ENCODE measurements around the gene GRIK3. TPM values are rescaled to one million over a fixed set of nuclear protein-coding genes. Genes with fewer than 3 reads are reported as not detected.

The GRIK3 gene
- polyA plus RNA-seq, 2 of the 4 experiments (the other 2 are of a cell fraction), result not detected

DNA sequence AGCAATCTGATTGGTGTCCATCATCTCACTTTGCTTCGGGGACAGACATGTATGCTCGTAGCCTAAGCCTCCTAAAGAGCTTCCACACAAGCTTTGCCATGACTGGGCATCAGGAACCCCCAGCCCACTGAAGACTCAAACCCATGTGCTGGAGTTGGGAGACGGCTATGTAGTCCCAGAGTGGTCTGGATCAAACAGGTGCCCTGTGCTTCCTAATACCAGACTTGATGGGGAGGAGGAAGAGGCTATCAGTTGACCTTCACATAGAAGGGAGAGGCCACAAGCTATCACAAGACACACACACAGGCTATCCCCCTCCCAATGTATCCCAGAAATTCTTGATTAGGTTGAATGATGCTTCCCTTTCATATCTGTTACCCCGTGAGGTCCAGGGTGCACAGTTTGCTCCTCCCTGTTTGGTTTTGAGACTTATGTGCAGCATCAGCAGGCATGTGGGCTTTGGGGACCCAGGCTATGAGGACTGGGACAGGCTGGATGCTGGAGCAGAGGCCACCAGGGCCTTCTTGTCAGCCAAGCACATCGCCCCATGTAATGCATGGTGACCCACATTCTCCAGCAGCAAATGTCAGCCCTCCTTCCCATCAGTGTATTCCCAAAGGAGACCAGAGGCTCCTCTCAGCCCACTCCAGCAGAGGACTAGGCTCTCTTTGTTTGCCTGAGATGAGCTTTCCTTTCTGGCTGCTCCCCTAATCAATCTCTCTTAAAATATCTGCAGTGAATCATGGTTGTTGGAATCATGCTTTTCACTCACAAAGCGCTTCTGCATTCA lies 159.8 kb downstream of the GRIK3 start (continued):
- TF ChIP-seq SREBF2 (IDR thresholded peaks at IDR 0.05) (no peak), NR3C1 (IDR thresholded peaks at IDR 0.05) (no peak), SMC3 (IDR thresholded peaks at IDR 0.05) (no peak), CBX2 (IDR thresholded peaks at IDR 0.05; ENCODE audit: borderline replicate concordance, low read depth) (no peak)

DNA sequence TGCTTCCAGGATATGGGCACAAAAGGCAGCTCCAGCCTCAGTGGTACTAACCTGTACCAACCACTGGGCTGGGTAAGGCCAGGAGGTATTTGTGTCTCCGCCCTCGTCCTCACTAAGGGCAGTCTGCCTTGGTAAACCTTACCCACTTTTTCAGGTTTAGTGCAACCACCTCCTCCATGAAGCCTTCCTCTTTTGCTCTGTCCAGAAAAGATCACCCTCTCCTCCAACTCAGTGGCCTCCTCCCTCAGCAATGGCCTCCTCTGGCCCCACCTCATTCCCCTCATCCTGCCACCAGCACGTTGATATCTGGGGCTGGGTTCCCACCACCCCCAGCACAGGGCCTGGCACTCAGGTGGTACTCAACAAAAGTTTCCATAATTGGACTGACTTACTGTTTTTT lies 161.5 kb downstream of the GRIK3 start:
- ATAC-seq, result no peak
- 9% methylated on average over 3 of the region's 3 CpGs for WGBS (ENCODE audit: missing lambda C conversion rate)
- Histone ChIP-seq H3K4me1 (no peaks in the 10 kb centered on the region), H3K4me3 (no peak overlapping the region), H3K27ac (no peak overlapping the region), H3K4me2 (no peak overlapping the region), H3K9me3 (no peaks in the 10 kb centered on the region)
- no peak for FAIRE-seq
- ChIA-PET POLR2A (no interaction called here), CTCF (no interaction called here)
- TF ChIP-seq NR3C1 (IDR thresholded peaks at IDR 0.05) (no peak), HOXB5 (CRISPR knock-in tag; IDR thresholded peaks at IDR 0.05) (no peak), EHMT2 (IDR thresholded peaks at IDR 0.05; ENCODE audit: low read depth) (no peak), ZC3H11A (IDR thresholded peaks at IDR 0.05) (no peak), RNF2 (IDR thresholded peaks at IDR 0.05; ENCODE audit: borderline replicate concordance, low read depth) (no peak), NFE2L2 (conservative IDR thresholded peaks at IDR 0.05; ENCODE audit: low read length) (no peak), NPAS2 (CRISPR knock-in tag; IDR thresholded peaks at IDR 0.05; ENCODE audit: borderline replicate concordance) (no peak), HEYL (CRISPR knock-in tag; IDR thresholded peaks at IDR 0.05) (no peak), JUN (IDR thresholded peaks at IDR 0.05) (no peak), CHD2 (IDR thresholded peaks at IDR 0.05; ENCODE audit: low read length, partially characterized antibody) (no peak), FOSL2 (IDR thresholded peaks at IDR 0.05) (no peak), FOSL2 (CRISPR knock-in tag; IDR thresholded peaks at IDR 0.05) (no peak), RARB (CRISPR knock-in tag; IDR thresholded peaks at IDR 0.05) (no peak), HDAC2 (IDR thresholded peaks at IDR 0.05) (no peak), CBX8 (IDR thresholded peaks at IDR 0.05) (no peak)
- TF ChIP-seq, protein P1, sequence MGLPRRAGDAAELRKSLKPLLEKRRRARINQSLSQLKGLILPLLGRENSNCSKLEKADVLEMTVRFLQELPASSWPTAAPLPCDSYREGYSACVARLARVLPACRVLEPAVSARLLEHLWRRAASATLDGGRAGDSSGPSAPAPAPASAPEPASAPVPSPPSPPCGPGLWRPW (IDR thresholded peaks at IDR 0.05), result no peak
- TF ChIP-seq, protein P2, sequence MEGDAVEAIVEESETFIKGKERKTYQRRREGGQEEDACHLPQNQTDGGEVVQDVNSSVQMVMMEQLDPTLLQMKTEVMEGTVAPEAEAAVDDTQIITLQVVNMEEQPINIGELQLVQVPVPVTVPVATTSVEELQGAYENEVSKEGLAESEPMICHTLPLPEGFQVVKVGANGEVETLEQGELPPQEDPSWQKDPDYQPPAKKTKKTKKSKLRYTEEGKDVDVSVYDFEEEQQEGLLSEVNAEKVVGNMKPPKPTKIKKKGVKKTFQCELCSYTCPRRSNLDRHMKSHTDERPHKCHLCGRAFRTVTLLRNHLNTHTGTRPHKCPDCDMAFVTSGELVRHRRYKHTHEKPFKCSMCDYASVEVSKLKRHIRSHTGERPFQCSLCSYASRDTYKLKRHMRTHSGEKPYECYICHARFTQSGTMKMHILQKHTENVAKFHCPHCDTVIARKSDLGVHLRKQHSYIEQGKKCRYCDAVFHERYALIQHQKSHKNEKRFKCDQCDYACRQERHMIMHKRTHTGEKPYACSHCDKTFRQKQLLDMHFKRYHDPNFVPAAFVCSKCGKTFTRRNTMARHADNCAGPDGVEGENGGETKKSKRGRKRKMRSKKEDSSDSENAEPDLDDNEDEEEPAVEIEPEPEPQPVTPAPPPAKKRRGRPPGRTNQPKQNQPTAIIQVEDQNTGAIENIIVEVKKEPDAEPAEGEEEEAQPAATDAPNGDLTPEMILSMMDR (IDR thresholded peaks at IDR 0.05), result no peak
- no peak for DNase-seq (ENCODE audit: low read depth in 1 of 2, low spot score in 1 of 2)

DNA sequence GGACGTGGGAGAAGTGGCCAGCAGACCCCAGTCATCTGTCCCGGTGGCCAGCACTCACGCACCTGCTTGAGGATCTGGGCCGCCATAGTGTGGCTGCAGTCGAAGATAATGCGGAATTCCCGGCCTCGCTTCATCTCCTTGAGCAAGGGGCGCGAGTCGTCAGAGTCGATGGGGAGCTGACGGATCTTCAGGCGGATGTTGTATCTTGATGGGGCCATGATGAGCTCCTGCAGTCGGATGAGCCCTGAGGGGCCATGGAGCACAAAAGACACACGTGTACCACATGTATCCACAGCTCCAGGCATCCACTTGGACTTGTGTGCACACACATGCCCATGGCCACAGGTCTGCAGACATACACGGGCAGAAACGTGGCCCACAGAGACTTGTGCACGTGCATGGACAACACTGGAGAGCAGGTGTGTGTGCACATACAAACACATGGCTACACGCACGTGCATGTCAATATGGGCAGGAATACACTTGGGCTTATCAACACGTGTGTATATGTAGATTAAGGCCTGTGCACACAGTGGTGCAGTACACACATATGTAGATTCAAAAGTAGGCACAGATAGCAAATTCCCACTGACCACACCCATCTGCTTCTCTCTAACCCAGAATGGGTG lies 162.1 kb downstream of the GRIK3 start:
- H3K4me1 ChIP-seq, result no peaks in the 10 kb centered on the region
- no peak for ATAC-seq
- POLR2A ChIA-PET, result no interaction called here
- FAIRE-seq, result no peak
- no peak overlapping the region for H3K27ac ChIP-seq
- no peak for TF ChIP-seq EP300 (IDR thresholded peaks at IDR 0.05)
- TF ChIP-seq SREBF2 (IDR thresholded peaks at IDR 0.05), result no peak
- TF ChIP-seq MAZ (IDR thresholded peaks at IDR 0.05; ENCODE audit: borderline replicate concordance, low read depth, low read length), result no peak
- TF ChIP-seq SMC3 (IDR thresholded peaks at IDR 0.05), result no peak
- no peak for TF ChIP-seq MYC (IDR thresholded peaks at IDR 0.05; ENCODE audit: borderline replicate concordance, low read length)
- no peak for TF ChIP-seq CHD2 (IDR thresholded peaks at IDR 0.05; ENCODE audit: low read length, partially characterized antibody)
- H3K4me2 ChIP-seq, result no peak overlapping the region
- no peaks in the 10 kb centered on the region for H3K9me3 ChIP-seq
- 47% methylated on average over 15 of the region's 22 CpGs for WGBS (ENCODE audit: missing lambda C conversion rate)
- H3K4me3 ChIP-seq, result no peak overlapping the region
- DNase-seq (ENCODE audit: low read depth in 1 of 2, low spot score in 1 of 2), result no peak
- CTCF ChIA-PET, result no interaction called here
